ENCODE results near the gene ABLIM2.
A peak's percentile ranks its signal among the peaks of the same experiment; 100 is the strongest.

Gene ABLIM2

DNA sequence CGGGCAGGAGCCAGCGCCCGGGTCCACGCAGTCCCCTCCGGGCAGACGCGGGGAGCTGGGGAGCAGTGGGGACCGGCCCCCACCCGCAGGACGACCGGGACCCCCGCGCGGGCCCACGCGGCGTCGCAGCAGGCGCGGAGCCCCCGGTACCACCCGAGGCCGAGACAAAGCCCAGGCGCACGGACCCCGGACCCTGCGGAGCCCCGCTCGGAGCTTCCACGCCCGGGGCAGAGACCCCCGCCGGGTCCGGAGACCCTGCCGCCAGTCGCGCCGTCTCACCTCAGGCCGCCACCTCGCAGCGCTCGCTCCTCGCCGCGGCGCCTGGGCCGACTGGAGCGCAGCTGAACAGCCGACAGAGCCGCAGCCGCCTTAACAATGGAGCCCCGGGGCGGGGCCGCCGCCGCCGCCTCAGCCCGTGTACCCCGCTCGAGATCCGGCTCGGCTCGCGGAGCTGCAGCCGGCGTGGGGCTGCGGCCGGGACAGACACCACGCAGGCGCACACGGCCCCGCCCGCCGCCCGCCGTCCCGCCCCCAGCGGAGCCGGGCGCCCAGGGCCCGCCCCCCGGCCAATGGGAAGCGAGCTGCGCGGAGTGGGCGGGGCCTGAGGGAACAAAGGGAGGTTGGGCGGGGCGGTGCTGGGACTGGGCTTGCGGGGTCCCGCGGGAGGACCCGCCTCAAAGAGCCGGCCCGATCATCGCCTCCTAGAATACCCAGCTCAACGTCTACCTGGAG is 219.1 kb downstream of the ABLIM2 start, which contains the start of gene AFAP1:
Gene AFAP1 (minus strand): TSS at position 485 of the 732 bp plus-strand sequence. CDS start 67,783 bp downstream, outside the sequence.
- DNase-seq (ENCODE audit: low read depth), result peak; percentile 73
- peak within 1 kb of the TSS; percentile 42 for H3K4me3 ChIP-seq (ENCODE audit: low read depth, low read length)

DNA sequence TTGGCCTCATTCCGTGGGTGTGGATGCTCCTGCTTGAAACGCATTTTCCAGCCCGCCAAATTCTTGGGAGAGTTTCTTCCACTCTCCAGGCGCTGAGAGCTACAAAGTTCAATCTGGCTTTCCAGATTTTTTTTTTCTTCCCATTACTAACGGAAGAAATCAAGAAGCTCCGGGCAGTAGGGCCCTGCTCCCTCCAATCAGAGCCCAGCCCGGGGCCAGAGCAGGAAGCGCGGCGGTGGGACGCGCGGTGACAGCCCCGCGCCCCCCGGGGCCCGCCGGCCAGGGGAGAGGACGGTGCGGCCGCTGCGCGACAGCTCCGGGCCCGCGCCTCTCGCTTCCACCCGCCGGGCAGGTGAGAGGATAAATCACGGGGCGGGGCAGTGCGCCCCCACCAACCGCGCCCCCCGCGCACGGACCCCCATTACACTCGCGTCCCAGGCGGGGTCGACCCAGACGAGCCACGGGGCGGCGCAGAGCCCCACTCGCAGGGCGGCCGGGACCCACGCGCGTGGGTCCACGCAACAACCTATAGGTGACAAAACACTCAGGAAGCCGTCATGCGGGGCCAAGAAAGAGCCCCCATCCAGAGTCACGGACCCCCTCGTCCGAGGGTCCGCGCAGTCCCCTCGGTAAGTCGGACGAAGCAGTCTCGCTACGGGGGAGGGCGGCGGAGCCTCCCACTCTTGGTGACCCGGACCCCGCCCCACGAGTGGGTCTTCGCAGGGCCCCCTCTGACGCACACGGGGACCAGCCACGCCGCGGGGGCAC is 219.8 kb downstream of the ABLIM2 start:
- H3K4me3 ChIP-seq (ENCODE audit: low read depth, low read length), result no peak overlapping the region
- DNase-seq (ENCODE audit: low read depth), result no peak

More for the DNA sequence above, 219.1 kb downstream of the ABLIM2 start, which contains the start of gene AFAP1:
- TF ChIP-seq, protein P1, sequence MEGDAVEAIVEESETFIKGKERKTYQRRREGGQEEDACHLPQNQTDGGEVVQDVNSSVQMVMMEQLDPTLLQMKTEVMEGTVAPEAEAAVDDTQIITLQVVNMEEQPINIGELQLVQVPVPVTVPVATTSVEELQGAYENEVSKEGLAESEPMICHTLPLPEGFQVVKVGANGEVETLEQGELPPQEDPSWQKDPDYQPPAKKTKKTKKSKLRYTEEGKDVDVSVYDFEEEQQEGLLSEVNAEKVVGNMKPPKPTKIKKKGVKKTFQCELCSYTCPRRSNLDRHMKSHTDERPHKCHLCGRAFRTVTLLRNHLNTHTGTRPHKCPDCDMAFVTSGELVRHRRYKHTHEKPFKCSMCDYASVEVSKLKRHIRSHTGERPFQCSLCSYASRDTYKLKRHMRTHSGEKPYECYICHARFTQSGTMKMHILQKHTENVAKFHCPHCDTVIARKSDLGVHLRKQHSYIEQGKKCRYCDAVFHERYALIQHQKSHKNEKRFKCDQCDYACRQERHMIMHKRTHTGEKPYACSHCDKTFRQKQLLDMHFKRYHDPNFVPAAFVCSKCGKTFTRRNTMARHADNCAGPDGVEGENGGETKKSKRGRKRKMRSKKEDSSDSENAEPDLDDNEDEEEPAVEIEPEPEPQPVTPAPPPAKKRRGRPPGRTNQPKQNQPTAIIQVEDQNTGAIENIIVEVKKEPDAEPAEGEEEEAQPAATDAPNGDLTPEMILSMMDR (IDR thresholded peaks at IDR 0.05; ENCODE audit: insufficient read depth, low read depth, low read length, missing control alignments), result no peak

DNA sequence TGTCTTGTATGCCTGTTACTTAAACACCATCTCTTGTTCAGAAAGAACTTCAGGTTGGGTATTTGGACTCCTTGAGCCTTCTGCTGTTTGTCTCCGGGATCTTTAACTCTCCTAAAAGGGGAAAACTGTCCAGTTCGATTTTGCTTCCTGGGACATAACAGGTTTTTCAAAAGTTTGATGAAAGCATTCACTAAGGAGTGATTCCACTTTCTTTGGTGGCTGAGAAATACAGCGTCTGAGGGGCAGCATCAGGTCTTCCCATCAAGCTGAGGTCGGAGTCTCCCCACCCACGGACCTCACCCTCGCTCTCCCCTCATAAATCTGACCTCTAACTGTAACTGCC is 220.4 kb downstream of the ABLIM2 start:
- TF ChIP-seq, protein P1 (IDR thresholded peaks at IDR 0.05; ENCODE audit: insufficient read depth, low read depth, low read length, missing control alignments), result no peak
- DNase-seq (ENCODE audit: low read depth), result no peak
- H3K4me3 ChIP-seq (ENCODE audit: low read depth, low read length), result no peak overlapping the region

More for the DNA sequence above, 219.8 kb downstream of the ABLIM2 start:
- TF ChIP-seq, protein P1 (IDR thresholded peaks at IDR 0.05; ENCODE audit: insufficient read depth, low read depth, low read length, missing control alignments), result no peak

DNA sequence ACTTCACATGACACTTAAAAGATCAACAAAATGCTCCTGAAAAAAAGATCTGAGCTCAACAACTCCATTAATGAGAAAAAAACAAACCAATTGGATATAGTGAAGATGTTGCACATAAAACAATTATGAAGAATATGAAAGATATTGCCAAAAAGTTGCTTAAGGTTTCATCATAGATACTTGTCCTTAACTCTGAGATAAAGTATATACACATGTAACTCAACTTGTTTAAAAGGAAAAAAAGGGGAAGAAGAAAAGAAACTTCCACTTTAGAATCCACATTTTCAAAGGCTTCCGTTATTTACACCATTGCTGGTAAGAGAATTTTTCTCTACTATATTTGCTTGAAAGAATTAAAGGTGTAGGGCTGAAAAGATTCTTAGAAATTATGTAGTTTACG is 221.6 kb downstream of the ABLIM2 start:
- H3K4me3 ChIP-seq (ENCODE audit: low read depth, low read length), result no peak overlapping the region
- TF ChIP-seq, protein P1 (IDR thresholded peaks at IDR 0.05; ENCODE audit: insufficient read depth, low read depth, low read length, missing control alignments), result no peak
- no peak for DNase-seq (ENCODE audit: low read depth)

DNA sequence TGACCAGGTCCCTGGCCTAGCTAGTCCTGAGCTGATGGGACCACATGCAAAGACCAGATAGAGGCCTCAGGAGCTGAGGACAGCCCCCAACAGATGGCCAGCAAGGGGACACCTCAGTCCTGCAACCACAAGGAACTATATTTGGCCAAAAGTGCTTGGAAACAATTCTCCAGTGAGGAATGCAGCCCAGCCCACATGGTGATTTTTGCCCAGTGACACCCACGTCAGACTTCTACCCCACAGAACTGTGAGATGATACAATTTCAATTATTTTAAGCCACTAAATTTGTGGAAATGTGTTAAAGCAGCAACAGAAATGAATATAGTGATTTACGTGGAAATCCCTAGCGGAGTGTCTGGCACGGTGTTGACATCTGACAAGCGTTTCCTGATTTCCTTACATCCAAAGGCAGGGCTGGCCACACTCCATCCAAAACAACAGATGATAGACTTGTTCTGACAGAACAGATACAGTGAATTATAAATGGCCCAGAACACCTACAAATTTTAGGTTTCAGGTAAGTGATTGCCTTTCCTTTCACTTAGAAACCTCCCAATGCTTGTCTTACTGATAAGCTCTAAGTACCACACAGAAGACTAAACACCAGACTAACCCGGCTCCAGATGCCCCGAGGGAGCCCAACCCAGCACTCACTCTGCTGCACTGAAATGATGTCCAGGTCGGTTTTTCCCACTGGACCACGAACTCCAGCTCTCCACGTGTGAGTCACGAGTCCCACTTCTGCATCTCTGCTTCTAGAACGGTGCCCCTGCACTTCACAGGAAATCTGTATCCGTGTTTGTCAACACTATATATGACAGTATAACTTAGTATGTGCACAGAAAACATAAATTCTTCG is 224.7 kb downstream of the ABLIM2 start:
- TF ChIP-seq, protein P1 (IDR thresholded peaks at IDR 0.05; ENCODE audit: insufficient read depth, low read depth, low read length, missing control alignments), result no peak
- no peak for DNase-seq (ENCODE audit: low read depth)
- H3K4me3 ChIP-seq (ENCODE audit: low read depth, low read length), result no peak overlapping the region

DNA sequence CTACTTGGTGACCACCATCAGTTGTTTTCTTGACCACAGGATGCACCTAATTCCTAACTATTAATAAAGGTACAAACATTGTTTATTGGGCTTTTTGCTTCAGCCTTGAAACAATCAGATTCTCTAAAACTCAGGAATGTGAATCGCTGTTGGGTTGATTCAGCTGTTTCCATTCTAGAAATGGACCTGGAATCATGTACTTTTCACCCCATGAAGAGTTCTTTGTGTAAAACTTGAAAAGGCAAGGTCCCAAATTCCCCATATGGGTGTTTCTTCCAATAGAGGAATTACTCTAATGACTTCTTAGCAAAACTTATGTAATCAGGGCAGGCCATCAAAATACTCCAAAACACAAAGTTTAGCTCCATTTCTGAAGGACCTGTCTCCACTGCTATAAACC is 226.3 kb downstream of the ABLIM2 start:
- TF ChIP-seq, protein P1 (IDR thresholded peaks at IDR 0.05; ENCODE audit: insufficient read depth, low read depth, low read length, missing control alignments), result no peak
- H3K4me3 ChIP-seq (ENCODE audit: low read depth, low read length), result no peak overlapping the region
- no peak for DNase-seq (ENCODE audit: low read depth)

Data from GM12865 (cell line).